GM23248 (cell line): ENCODE measurements around the gene MDFIC. TPM values are rescaled to one million over a fixed set of nuclear protein-coding genes. Genes with fewer than 3 reads are reported as not detected.

Experiments
- DNase-seq: peaks from one replicate; pipeline ENCODE4 v3.0.0-alpha.2; 2015
- H2AFZ ChIP-seq: fragments of 200-600 bp; sonication (generic); 2 replicates; pipeline ENCODE4 v1.6.1; 2016; ENCODE audit warnings: antibody characterized with exemption
- H3F3A ChIP-seq: fragments of 200-600 bp; sonication (generic); 2 replicates; pipeline ENCODE4 v1.6.1; 2016; ENCODE audit warnings: mild to moderate bottlenecking, antibody characterized with exemption, mixed run types; ENCODE audit not compliant: insufficient read depth
- H3K27ac ChIP-seq: fragments of 200-600 bp; sonication (generic); 2 replicates; pipeline ENCODE4 v1.5.1; 2016; ENCODE audit warnings: mild to moderate bottlenecking
- H3K27me3 ChIP-seq: fragments of 200-600 bp; sonication (generic); replicated peaks from 2 replicates; pipeline ENCODE4 v1.6.1; 2016; ENCODE audit warnings: mild to moderate bottlenecking; ENCODE audit not compliant: insufficient read depth
- H3K36me3 ChIP-seq: fragments of 200-600 bp; sonication (generic); 2 replicates; pipeline ENCODE4 v1.6.1; 2016; ENCODE audit warnings: low read depth, mild to moderate bottlenecking
- H3K4me1 ChIP-seq: fragments of 200-600 bp; sonication (generic); 2 replicates; pipeline ENCODE4 v1.6.1; 2016; ENCODE audit warnings: mild to moderate bottlenecking; ENCODE audit not compliant: insufficient read depth
- H3K4me2 ChIP-seq: fragments of 200-600 bp; sonication (generic); one replicate; pipeline ENCODE4 v1.6.1; 2016; ENCODE audit warnings: mild to moderate bottlenecking; ENCODE audit not compliant: unreplicated experiment
- H3K4me3 ChIP-seq: fragments of 200-600 bp; sonication (generic); 2 replicates; pipeline ENCODE4 v1.5.1; 2016; ENCODE audit warnings: mild to moderate bottlenecking
- H3K79me2 ChIP-seq: fragments of 200-600 bp; sonication (generic); 2 replicates; pipeline ENCODE4 v1.6.1; 2016; ENCODE audit warnings: mild to moderate bottlenecking; ENCODE audit not compliant: insufficient read depth
- H3K9ac ChIP-seq: fragments of 200-600 bp; sonication (generic); 2 replicates; pipeline ENCODE4 v1.6.1; 2016; ENCODE audit warnings: mild to moderate bottlenecking
- H3K9me2 ChIP-seq: fragments of 200-600 bp; sonication (generic); 2 replicates; pipeline ENCODE4 v1.6.1; 2016; ENCODE audit warnings: mixed run types, mild to moderate bottlenecking, moderate library complexity; ENCODE audit not compliant: insufficient read depth
- H3K9me3 ChIP-seq: fragments of 200-600 bp; sonication (generic); one replicate; pipeline ENCODE4 v1.6.1; 2017; ENCODE audit warnings: low read depth
- H4K20me1 ChIP-seq: fragments of 200-600 bp; sonication (generic); 2 replicates; pipeline ENCODE4 v1.6.0; 2016; ENCODE audit not compliant: insufficient read depth
- EZH2 ChIP-seq: fragments of 200-600 bp; sonication (generic); IDR thresholded peaks from 2 replicates; pipeline ENCODE4 v1.6.1; 2018; ENCODE audit warnings: antibody characterized with exemption, mild to moderate bottlenecking; ENCODE audit not compliant: insufficient read depth, poor library complexity, severe bottlenecking
- EZH2phosphoT487 ChIP-seq: fragments of 200-600 bp; sonication (generic); IDR thresholded peaks from 2 replicates; pipeline ENCODE4 v1.6.1; 2018; ENCODE audit warnings: antibody characterized with exemption, moderate library complexity, mild to moderate bottlenecking, low read depth; ENCODE audit not compliant: insufficient read depth
- WGBS, 2 experiments: methylation state at CpG; one replicate each; pipeline ENCODE4 v1.1.6; 2015 to 2017; ENCODE audit warnings: low lambda C conversion rate in 2 of 2, low coverage in 1 of 2; ENCODE audit errors: missing lambda C conversion rate in 2 of 2; 5-methylcytosine and 5-hydroxymethylcytosine counted together
- in situ Hi-C: fragments of 300-500 bp; cut with MboI; formaldehyde crosslinking; loops from 2 replicates; pipeline ENCODE4 v1.15.0; 2020
- polyA plus RNA-seq: library from polyadenylated mRNA; unstranded; fragments of >200 nt; fragmentation: Nextera tagmentation; extraction: Ambion mirVana; gene quantifications from 2 replicates; pipeline ENCODE4 v1.2.1, GENCODE V29; 2016
- total RNA-seq: library from RNA; depleted of rRNA; stranded (reverse); fragments of >200 nt; shearing (Covaris generic); gene quantifications from 2 replicates; pipeline ENCODE4 v1.2.3, GENCODE V29; 2014

The MDFIC gene
- total and polyA plus RNA-seq, 2 experiments from 2014 or later, result 23.0 to 50.3 TPM

GRCh38 chr7:115052706-115053105 is 130.8 kb downstream of the MDFIC start:
- Histone ChIP-seq H3K36me3 (no peaks in the 10 kb centered on the region), H2AFZ (no peak overlapping the region), H3K4me3 (no peak overlapping the region), H3K27me3 (no peaks in the 10 kb centered on the region), H3K4me2 (no peak overlapping the region), H3K27ac (no peak overlapping the region), H4K20me1 (no peaks in the 10 kb centered on the region), H3K9me3 (no peaks in the 10 kb centered on the region), H3K4me1 (peaks cover 7% of the 10 kb centered on the region; the same call in 1 of the 2 replicates), H3F3A (no peaks in the 10 kb centered on the region), H3K9ac (no peak overlapping the region), H3K79me2 (no peaks in the 10 kb centered on the region), H3K9me2 (no peaks in the 10 kb centered on the region)
- DNase-seq, result no peak
- in situ Hi-C loops, result no loop called here
- 67 to 68% methylated on average over 4 of the region's 4 CpGs for WGBS, 2 experiments
- TF ChIP-seq EZH2 (no peak), EZH2phosphoT487 (no peak)

- Histone ChIP-seq H3K4me2 (no peak overlapping the region), H4K20me1 (no peaks in the 10 kb centered on the region), H3K9me2 (no peaks in the 10 kb centered on the region), H3K4me1 (no peaks in the 10 kb centered on the region), H2AFZ (no peak overlapping the region), H3K27me3 (no peaks in the 10 kb centered on the region), H3K36me3 (no peaks in the 10 kb centered on the region), H3K9ac (no peak overlapping the region), H3K27ac (no peak overlapping the region), H3K9me3 (no peaks in the 10 kb centered on the region), H3F3A (no peaks in the 10 kb centered on the region), H3K4me3 (no peak overlapping the region), H3K79me2 (no peaks in the 10 kb centered on the region)
- in situ Hi-C loops, result no loop called here
- WGBS, 2 experiments, result 60 to 67% methylated on average over 3 of the region's 3 CpGs
- DNase-seq, result no peak
- no peak for TF ChIP-seq EZH2
- no peak for TF ChIP-seq EZH2phosphoT487
Measured at GRCh38 chr7:115054478-115055065, 132.7 kb downstream of the MDFIC start.

- Histone ChIP-seq H3K4me3 (no peak overlapping the region), H3K27me3 (no peaks in the 10 kb centered on the region), H3K27ac (no peak overlapping the region), H3K4me2 (no peak overlapping the region), H3F3A (no peaks in the 10 kb centered on the region), H4K20me1 (no peaks in the 10 kb centered on the region), H3K9me3 (no peaks in the 10 kb centered on the region), H3K9ac (no peak overlapping the region), H3K4me1 (no peaks in the 10 kb centered on the region), H3K9me2 (no peaks in the 10 kb centered on the region), H2AFZ (no peak overlapping the region), H3K36me3 (no peaks in the 10 kb centered on the region), H3K79me2 (no peaks in the 10 kb centered on the region)
- 74 to 80% methylated on average over 2 of the region's 2 CpGs for WGBS, 2 experiments
- DNase-seq, result no peak
- in situ Hi-C loops, result no loop called here
- TF ChIP-seq EZH2, result no peak
- TF ChIP-seq EZH2phosphoT487, result no peak
Measured at GRCh38 chr7:115056019-115056418, 134.1 kb downstream of the MDFIC start.

- Histone ChIP-seq H3K27me3 (no peaks in the 10 kb centered on the region), H3K36me3 (no peaks in the 10 kb centered on the region), H3F3A (no peaks in the 10 kb centered on the region), H3K9me2 (no peaks in the 10 kb centered on the region), H3K79me2 (no peaks in the 10 kb centered on the region), H3K9ac (no peak overlapping the region), H3K4me3 (no peak overlapping the region), H2AFZ (no peak overlapping the region), H3K9me3 (no peaks in the 10 kb centered on the region), H4K20me1 (no peaks in the 10 kb centered on the region), H3K4me2 (no peak overlapping the region), H3K27ac (no peak overlapping the region), H3K4me1 (no peaks in the 10 kb centered on the region)
- in situ Hi-C loops, result no loop called here
- WGBS, 2 experiments, result 45 to 54% methylated on average over 3 of the region's 3 CpGs
- no peak for DNase-seq
- TF ChIP-seq EZH2phosphoT487 (no peak), EZH2 (no peak)
Measured at GRCh38 chr7:115058726-115059125, 136.8 kb downstream of the MDFIC start.

- no peaks in the 10 kb centered on the region for H3K79me2 ChIP-seq
- H3K27ac ChIP-seq, result no peak overlapping the region
- no peaks in the 10 kb centered on the region for H3F3A ChIP-seq
- no peaks in the 10 kb centered on the region for H3K36me3 ChIP-seq
- no peaks in the 10 kb centered on the region for H3K9me2 ChIP-seq
- no peak for TF ChIP-seq EZH2
- TF ChIP-seq EZH2phosphoT487, result no peak
- DNase-seq, result no peak
- no peaks in the 10 kb centered on the region for H3K27me3 ChIP-seq
- H2AFZ ChIP-seq, result no peak overlapping the region
- no peak overlapping the region for H3K4me2 ChIP-seq
- H3K9ac ChIP-seq, result no peak overlapping the region
- H4K20me1 ChIP-seq, result no peaks in the 10 kb centered on the region
- no peaks in the 10 kb centered on the region for H3K4me1 ChIP-seq
- no peak overlapping the region for H3K4me3 ChIP-seq
- in situ Hi-C loops, result no loop called here
- H3K9me3 ChIP-seq, result no peaks in the 10 kb centered on the region
Measured at GRCh38 chr7:115059321-115059720, 137.4 kb downstream of the MDFIC start.
